HL-60 (cell line): ENCODE results near the gene GRID2.

Source experiments
- DNase-seq, 2 experiments: peaks; one replicate each; pipeline ENCODE4 v3.0.0-alpha.2; 2010 to 2020; ENCODE audit warnings: low read depth in 1 of 2, low spot score in 1 of 2
- H3K27ac ChIP-seq: fragments of 250-450 bp; sonication (Bioruptor Pico); replicated peaks from 2 replicates; pipeline ENCODE4 v1.5.1; 2020; ENCODE audit warnings: mild to moderate bottlenecking, moderate library complexity
- H3K27me3 ChIP-seq: fragments of 250-450 bp; sonication (Bioruptor Pico); 2 replicates; pipeline ENCODE4 v1.5.1; 2021; ENCODE audit warnings: mild to moderate bottlenecking, moderate library complexity; ENCODE audit not compliant: insufficient read depth, poor library complexity, severe bottlenecking
- H3K4me3 ChIP-seq: replicated peaks from 2 replicates; pipeline ENCODE4 v1.5.1; 2011; ENCODE audit warnings: mild to moderate bottlenecking, control low read depth, low read length; ENCODE audit not compliant: insufficient read depth
- GABPA ChIP-seq: IDR thresholded peaks from 2 replicates; pipeline ENCODE4 v1.6.1; 2012; ENCODE audit warnings: low read depth
- POLR2AphosphoS5 ChIP-seq: IDR thresholded peaks from 2 replicates; pipeline ENCODE4 v1.6.1; 2012; ENCODE audit warnings: low read depth
- SPI1 ChIP-seq: IDR thresholded peaks from 2 replicates; pipeline ENCODE4 v1.6.1; 2012; ENCODE audit warnings: low read depth, mild to moderate bottlenecking, borderline replicate concordance
- TF ChIP-seq, protein P1 (sequence below): IDR thresholded peaks from 2 replicates; pipeline ENCODE4 v1.6.1; 2012; ENCODE audit warnings: low read depth; ENCODE audit not compliant: insufficient replicate concordance
- TF ChIP-seq, protein P2 (sequence below): IDR thresholded peaks from one replicate; pipeline ENCODE4 v1.5.1; 2011; ENCODE audit warnings: low read length, control low read depth, inconsistent platforms; ENCODE audit not compliant: insufficient read depth

The GRID2 gene

DNA sequence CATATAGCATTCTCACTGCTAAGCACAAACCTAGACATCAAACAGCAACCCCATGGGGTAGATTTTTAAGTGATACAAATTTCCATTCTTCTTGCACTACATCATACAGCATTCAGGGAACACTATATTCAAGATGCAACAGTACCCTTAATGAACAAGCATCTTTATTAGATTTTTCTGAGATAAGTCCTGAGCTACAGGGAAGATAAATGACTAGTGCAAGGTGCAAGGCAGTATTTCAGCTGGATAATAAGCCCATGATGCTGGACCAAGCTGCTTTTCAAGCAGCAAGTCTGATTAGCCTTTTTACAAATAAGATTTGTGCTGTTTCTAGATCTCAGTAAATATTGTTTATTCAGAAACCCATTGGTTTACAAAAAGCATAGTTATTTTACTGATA, 1332.2 kb downstream of the GRID2 start:
- Histone ChIP-seq H3K4me3 (no peak overlapping the region), H3K27me3 (no peaks in the 10 kb centered on the region), H3K27ac (no peak overlapping the region)
- DNase-seq = no peak
- TF ChIP-seq SPI1 (no peak), GABPA (no peak), POLR2AphosphoS5 (no peak)
- TF ChIP-seq, protein P1, sequence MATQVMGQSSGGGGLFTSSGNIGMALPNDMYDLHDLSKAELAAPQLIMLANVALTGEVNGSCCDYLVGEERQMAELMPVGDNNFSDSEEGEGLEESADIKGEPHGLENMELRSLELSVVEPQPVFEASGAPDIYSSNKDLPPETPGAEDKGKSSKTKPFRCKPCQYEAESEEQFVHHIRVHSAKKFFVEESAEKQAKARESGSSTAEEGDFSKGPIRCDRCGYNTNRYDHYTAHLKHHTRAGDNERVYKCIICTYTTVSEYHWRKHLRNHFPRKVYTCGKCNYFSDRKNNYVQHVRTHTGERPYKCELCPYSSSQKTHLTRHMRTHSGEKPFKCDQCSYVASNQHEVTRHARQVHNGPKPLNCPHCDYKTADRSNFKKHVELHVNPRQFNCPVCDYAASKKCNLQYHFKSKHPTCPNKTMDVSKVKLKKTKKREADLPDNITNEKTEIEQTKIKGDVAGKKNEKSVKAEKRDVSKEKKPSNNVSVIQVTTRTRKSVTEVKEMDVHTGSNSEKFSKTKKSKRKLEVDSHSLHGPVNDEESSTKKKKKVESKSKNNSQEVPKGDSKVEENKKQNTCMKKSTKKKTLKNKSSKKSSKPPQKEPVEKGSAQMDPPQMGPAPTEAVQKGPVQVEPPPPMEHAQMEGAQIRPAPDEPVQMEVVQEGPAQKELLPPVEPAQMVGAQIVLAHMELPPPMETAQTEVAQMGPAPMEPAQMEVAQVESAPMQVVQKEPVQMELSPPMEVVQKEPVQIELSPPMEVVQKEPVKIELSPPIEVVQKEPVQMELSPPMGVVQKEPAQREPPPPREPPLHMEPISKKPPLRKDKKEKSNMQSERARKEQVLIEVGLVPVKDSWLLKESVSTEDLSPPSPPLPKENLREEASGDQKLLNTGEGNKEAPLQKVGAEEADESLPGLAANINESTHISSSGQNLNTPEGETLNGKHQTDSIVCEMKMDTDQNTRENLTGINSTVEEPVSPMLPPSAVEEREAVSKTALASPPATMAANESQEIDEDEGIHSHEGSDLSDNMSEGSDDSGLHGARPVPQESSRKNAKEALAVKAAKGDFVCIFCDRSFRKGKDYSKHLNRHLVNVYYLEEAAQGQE = no peak
- TF ChIP-seq, protein P2, sequence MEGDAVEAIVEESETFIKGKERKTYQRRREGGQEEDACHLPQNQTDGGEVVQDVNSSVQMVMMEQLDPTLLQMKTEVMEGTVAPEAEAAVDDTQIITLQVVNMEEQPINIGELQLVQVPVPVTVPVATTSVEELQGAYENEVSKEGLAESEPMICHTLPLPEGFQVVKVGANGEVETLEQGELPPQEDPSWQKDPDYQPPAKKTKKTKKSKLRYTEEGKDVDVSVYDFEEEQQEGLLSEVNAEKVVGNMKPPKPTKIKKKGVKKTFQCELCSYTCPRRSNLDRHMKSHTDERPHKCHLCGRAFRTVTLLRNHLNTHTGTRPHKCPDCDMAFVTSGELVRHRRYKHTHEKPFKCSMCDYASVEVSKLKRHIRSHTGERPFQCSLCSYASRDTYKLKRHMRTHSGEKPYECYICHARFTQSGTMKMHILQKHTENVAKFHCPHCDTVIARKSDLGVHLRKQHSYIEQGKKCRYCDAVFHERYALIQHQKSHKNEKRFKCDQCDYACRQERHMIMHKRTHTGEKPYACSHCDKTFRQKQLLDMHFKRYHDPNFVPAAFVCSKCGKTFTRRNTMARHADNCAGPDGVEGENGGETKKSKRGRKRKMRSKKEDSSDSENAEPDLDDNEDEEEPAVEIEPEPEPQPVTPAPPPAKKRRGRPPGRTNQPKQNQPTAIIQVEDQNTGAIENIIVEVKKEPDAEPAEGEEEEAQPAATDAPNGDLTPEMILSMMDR = no peak

DNA sequence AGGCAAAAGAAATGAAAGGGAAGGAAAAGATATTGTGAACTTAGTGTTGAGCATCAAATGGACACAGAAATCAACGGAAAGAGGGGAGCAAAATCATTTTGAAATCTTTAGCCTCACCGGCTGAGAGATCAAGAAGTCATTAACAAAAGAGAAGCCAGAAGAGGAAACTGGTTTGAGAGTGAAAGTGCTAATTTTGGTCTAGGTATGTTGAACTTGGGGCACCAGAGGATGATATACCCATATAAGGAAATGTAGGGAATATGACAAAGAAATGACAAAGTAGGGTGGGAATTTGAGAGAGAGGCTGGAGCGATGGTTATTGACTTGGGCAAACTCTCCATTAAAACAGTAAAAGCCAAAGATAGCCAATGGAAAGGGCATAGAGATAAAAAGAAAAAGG, 1341.4 kb downstream of the GRID2 start:
- no peak for DNase-seq
- TF ChIP-seq SPI1 (no peak), POLR2AphosphoS5 (no peak)
- TF ChIP-seq, protein P2 = no peak
- TF ChIP-seq, protein P1 = no peak
- no peaks in the 10 kb centered on the region for H3K27me3 ChIP-seq

DNA sequence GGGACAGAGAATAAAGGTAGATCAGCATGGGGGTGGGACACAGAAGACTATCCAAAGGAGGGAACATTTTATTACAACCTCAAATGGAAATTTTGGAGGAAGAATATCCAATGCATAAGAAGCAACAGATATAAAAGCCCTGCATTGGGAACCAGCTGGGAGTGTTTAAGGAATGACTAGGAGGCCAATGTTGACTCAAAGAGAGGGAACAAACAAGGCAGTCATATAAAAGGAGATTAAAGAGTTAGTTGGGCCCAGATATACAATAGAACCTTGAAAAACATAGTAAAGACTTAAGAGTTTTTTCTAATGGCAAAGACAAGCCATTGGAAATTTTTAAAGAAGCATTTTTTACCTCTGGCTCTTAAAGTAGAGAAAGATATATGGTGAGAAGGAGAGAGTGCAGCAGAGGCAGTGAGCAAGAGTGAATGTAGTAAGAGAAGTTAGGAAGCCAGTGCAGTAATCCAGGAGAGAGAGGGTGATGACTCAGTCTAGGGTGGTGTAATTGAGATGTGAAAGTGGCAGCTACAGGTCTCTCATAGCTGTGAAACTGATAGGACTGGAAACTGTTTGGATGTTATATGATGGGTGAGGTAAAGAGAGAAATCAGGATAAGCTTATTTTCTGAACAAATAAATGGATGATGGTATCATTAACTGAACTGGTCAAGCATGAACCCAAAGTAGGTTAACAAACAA, 1342.6 kb downstream of the GRID2 start:
- H3K4me3 ChIP-seq = no peak overlapping the region
- H3K27ac ChIP-seq = no peak overlapping the region
- H3K27me3 ChIP-seq = no peaks in the 10 kb centered on the region
- DNase-seq = no peak
- TF ChIP-seq SPI1 (no peak), GABPA (no peak), POLR2AphosphoS5 (no peak)
- TF ChIP-seq, protein P2 = no peak
- TF ChIP-seq, protein P1 = no peak

More for the DNA sequence above, 1341.4 kb downstream of the GRID2 start:
- no peak overlapping the region for H3K4me3 ChIP-seq
- H3K27ac ChIP-seq = no peak overlapping the region
